ENCODE results near the gene CRMP1.

DNA sequence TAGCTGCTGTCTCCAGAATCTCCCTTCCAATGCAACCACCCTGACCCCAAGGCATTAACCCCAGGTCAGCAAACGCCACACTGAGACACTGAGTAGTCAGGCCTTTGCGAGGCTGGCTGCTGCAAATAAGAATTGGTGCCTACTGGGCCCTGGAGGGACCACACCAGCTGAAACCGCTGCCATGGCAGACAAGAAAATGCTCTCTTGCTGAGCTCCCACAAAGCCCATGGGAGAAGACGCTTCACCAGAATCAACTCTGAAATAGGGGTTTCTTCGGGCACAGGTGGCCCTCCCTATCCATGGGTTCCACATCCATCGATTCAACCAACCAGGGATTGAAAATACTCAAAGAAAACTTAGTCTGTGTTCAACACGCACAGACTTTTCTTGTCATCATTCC lies 26.7 kb upstream of the CRMP1 start:
- TF ChIP-seq, protein P1, sequence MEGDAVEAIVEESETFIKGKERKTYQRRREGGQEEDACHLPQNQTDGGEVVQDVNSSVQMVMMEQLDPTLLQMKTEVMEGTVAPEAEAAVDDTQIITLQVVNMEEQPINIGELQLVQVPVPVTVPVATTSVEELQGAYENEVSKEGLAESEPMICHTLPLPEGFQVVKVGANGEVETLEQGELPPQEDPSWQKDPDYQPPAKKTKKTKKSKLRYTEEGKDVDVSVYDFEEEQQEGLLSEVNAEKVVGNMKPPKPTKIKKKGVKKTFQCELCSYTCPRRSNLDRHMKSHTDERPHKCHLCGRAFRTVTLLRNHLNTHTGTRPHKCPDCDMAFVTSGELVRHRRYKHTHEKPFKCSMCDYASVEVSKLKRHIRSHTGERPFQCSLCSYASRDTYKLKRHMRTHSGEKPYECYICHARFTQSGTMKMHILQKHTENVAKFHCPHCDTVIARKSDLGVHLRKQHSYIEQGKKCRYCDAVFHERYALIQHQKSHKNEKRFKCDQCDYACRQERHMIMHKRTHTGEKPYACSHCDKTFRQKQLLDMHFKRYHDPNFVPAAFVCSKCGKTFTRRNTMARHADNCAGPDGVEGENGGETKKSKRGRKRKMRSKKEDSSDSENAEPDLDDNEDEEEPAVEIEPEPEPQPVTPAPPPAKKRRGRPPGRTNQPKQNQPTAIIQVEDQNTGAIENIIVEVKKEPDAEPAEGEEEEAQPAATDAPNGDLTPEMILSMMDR (conservative IDR thresholded peaks at IDR 0.05; ENCODE audit: low read depth, low read length), result no peak
- no peak for TF ChIP-seq NFE2L2 (IDR thresholded peaks at IDR 0.05; ENCODE audit: low read depth, low read length)
- no peak for TF ChIP-seq CEBPB (IDR thresholded peaks at IDR 0.05; ENCODE audit: low read depth, low read length)
- TF ChIP-seq, protein P2, sequence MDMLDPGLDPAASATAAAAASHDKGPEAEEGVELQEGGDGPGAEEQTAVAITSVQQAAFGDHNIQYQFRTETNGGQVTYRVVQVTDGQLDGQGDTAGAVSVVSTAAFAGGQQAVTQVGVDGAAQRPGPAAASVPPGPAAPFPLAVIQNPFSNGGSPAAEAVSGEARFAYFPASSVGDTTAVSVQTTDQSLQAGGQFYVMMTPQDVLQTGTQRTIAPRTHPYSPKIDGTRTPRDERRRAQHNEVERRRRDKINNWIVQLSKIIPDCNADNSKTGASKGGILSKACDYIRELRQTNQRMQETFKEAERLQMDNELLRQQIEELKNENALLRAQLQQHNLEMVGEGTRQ (IDR thresholded peaks at IDR 0.05; ENCODE audit: low read depth, low read length), result no peak
- TF ChIP-seq POLR2A (IDR thresholded peaks at IDR 0.05; ENCODE audit: low read depth, low read length), result no peak
- TF ChIP-seq RFX5 (IDR thresholded peaks at IDR 0.05; ENCODE audit: low read depth, low read length), result no peak
- no peak for TF ChIP-seq RAD21 (IDR thresholded peaks at IDR 0.05; ENCODE audit: low read length)
- TF ChIP-seq, protein P3, sequence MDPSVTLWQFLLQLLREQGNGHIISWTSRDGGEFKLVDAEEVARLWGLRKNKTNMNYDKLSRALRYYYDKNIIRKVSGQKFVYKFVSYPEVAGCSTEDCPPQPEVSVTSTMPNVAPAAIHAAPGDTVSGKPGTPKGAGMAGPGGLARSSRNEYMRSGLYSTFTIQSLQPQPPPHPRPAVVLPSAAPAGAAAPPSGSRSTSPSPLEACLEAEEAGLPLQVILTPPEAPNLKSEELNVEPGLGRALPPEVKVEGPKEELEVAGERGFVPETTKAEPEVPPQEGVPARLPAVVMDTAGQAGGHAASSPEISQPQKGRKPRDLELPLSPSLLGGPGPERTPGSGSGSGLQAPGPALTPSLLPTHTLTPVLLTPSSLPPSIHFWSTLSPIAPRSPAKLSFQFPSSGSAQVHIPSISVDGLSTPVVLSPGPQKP (IDR thresholded peaks at IDR 0.05; ENCODE audit: borderline replicate concordance, low read depth, low read length), result no peak
- no peak for TF ChIP-seq MAZ (IDR thresholded peaks at IDR 0.05; ENCODE audit: borderline replicate concordance, low read depth, low read length)
